Activated T-cell treated with anti-CD3 and anti-CD28 coated beads for 48 hours (primary cell): Measurements from ENCODE around the gene MTHFD2.
A peak's percentile ranks its signal among the peaks of the same experiment; 100 is the strongest.
"Not testable (repeated sequence)": the region's sequence is repeated elsewhere in the genome, so short reads cannot be mapped to it uniquely, and the experiment has no call there.

Experiments used
- DNase-seq: peaks from one replicate; pipeline ENCODE4 v3.0.0-alpha.2; 2020; ENCODE audit warnings: low read depth

Gene MTHFD2

GRCh38 chr2:74197049-74197448 is 1.4 kb upstream of the MTHFD2 start:
- DNase-seq, result no peak

DNA sequence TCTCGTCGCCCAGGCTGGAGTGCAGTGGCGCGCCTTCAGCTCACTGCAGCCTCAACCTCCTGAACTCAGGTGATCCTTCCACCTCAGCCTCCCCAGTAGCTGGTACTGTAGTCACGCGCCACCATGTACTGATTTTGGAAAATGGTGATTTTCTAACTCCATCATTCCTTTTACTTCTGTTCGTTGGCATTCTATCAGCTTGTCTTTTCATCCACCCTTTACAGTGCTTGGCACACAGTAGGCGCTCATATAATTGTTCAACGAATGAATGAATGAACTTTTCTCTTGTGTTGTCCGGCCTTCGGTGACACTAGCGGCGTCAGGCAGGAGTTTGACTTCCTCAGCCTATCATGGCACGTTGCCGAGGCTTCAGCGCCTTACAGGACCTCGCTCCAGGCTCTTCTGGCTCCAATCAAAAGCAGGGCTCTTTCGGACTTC is 373 bp upstream of the MTHFD2 start:
- no peak for DNase-seq

DNA sequence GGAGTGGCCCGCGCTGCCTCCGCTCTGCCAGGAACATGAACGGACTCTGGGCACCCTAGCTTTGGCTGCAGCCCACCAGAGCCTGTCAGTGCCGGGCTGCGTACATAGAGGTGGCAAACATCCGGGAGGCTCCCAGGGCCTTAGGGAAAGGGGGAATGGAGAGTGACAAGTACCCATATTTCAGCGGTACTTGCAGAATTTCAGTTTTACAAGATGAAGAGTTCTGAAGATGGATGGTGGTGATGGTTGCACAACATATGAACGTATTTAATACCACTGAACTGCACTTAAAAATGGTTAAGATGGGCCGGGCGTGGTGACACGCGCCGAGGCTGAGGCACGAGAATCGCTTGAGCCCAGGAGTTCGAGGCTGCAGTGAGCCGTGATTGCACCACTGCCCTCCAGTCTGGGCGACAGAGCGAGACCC is 873 bp downstream of the MTHFD2 start:
- DNase-seq, result no peak

DNA sequence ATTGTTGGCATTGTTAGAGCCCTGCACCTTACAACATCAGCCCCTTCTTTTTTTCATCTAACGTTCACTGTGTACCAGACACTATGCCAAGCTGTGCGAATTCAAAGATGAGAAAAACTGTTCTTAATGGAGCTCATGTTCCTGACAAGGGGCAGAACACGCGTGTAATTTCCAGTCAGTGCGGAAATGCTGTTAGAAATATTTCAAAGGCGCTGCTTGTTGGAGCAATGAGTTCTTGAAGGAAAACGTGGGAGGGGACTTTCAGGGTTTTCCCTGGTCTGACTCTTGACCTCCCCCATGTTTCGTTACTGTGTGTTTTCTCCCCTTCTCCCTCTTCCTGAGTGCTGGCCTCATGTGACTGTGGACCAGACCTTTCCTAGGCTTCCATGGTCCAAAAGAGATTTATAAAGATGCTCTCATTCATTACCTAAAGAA is 1.5 kb downstream of the MTHFD2 start:
- no peak for DNase-seq

DNA sequence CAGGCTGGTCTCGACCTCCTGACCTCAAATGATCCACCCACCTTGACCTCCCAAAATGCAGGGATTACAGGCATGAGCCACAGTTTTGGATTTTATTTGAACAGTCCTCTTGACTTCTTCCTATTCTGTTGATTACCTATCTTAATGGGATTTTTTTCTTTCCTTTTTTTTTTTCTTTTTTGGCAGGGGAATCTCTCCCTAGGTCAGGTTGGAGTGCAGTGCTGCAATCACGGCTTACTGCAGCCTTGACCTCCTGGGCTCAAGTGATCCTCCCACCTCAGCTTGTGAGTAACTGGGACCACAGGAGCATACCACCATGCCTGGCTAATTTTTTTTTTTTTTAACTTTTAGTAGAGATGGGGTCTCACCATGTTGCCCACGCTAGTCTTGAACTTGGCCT is 2.8 kb downstream of the MTHFD2 start:
- DNase-seq, result no peak

- DNase-seq, result no peak
Observed at GRCh38 chr2:74201596-74201995, 3.2 kb downstream of the MTHFD2 start.

- no peak for DNase-seq
Observed at GRCh38 chr2:74204436-74204835, 6.0 kb downstream of the MTHFD2 start.

GRCh38 chr2:74205113-74205512 is 6.7 kb downstream of the MTHFD2 start:
- no peak for DNase-seq

GRCh38 chr2:74205596-74205995 is 7.2 kb downstream of the MTHFD2 start:
- peak; percentile 28 for DNase-seq

GRCh38 chr2:74206180-74206688 is 7.8 kb downstream of the MTHFD2 start:
- peak; percentile 46 for DNase-seq

DNA sequence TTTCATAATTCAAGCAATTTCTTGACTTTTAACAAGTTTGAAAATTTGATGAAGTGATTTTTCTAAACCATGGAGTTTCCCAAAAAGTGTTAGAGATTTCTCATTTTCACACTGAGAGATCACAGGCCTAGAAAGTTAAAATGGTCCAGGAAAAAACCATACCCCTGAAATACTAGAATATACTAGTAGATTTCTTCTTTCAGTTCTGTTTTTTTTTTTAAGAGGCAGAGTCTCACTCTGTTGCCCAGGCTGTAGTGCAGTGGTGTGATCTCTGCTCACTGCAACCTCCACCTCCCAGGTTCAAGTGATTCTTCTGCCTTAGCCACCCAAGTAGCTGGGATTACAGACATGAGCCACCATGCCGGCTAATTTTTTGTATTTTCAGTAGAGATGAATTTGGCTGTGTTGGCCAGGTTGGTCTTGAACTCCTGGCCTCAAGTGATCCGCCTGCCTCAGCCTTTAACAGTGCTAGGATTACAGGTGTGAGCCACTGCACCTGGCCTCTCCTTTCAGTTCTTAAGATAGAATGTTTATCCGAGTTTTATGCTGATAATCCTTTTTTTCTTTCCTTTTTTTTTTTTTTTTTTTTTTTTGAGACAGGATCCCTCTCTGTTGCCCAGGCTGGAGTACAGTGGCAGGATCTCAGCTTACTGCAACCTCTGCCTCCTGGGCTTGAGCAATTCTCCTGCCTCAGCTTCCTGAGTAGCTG is 14.4 kb downstream of the MTHFD2 start:
- no peak for DNase-seq

DNA sequence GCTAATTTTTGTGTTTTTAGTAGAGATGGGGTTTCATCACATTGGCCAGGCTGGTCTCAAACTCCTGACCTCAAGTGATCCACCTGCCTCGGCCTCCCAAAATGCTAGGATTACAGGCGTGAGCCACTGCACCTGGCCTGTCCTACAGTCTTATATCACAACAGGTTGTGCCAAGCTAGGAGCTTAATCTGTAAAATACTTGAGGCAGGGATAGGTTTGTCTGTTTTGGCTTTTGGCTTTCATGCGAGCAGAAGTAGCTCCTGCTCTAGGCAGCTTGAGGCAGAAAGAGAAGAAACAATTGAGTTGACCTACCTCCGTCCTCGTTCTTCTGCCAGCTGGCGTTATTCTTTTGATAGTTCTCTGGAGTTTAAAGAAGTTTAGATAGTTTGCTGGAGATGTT is 17.4 kb downstream of the MTHFD2 start:
- not testable (repeated sequence) for DNase-seq

DNA sequence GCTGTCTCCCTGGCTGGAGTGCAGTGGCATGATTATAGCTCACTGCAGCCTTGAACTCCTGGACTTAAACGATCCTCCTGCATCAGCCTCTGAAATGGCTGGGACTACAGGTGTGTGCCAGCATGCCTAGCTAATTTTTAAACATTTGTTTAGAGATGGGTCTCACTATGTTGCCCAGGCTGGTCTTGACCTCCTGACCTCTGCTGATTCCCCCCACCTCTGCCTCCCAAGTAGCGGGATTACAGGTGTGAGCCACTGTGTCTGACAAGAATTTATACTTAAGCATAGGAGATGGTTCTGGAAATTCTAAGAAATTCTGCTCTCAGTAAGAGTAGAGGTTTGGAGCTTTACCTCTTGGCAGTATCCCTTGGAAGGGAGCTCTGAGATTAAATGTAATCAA is 18.2 kb downstream of the MTHFD2 start:
- DNase-seq, result no peak

DNA sequence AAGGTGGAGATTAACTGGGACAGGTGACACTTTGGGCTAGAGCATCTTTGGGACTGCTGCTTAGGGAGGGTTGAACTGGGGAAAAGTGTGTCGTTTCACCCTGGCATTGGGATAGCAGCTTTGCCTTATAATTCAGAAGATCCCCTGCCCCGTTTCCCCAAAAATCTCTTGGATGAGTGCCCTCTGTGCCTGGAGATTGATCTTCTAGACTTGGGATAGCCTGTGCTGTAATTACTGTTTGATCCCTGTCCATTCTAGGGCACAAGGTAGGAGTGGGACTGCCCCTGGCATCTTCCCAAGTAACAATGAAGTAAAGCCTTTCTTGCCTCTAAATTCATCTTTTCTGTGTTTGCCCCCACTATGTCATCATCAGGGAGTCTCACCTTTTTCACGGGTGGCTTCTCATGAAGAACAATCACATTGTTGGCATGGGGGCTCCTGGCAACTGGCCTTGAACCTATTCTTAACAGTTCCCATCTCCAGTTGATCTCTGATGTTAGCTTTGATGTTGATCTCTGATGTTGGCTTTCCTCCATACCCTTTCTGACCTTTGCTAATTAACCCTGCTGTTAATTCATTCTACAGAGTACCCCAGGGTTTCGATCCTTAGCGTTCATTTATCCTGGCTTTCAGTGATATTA is 21.6 kb downstream of the MTHFD2 start:
- no peak for DNase-seq

DNA sequence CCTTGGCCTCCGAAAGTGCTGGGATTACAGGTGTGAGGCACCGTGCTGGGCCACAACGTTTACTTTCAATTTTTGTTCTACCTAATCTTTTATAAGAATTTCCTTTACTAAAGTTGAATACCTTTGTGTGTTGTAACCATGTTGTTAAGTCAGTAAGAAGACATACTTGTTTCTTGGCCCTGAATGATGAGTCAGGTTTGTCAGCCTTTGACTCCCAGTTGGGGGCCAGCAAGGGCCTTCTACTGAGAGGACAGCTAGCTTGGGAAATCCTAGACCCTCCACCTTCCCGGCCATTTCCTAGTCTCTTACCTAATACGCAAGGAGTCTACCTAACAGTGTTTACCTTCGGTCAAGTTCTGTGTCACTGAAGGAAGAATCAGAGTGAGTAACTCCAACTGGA is 22.7 kb downstream of the MTHFD2 start:
- DNase-seq, result no peak

GRCh38 chr2:74221604-74222299 is 23.3 kb downstream of the MTHFD2 start:
- no peak for DNase-seq

DNA sequence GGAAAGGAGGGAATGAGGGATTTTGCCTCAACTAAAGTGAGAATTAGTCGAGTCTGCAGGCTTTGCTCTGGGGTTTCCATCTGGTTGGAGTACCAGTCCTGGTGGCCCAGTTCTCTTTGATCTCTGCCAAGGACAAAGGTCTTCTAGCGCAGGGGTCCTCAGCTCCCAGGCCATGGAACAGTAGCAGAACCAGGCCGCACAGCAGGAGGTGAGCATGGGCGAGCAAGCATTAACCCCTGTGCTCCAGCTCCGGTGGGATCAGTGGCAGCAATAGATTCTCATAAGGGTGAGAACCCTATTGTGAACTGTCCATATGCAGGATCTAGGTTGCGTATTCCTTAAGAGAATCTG is 23.9 kb downstream of the MTHFD2 start:
- DNase-seq, result no peak

DNA sequence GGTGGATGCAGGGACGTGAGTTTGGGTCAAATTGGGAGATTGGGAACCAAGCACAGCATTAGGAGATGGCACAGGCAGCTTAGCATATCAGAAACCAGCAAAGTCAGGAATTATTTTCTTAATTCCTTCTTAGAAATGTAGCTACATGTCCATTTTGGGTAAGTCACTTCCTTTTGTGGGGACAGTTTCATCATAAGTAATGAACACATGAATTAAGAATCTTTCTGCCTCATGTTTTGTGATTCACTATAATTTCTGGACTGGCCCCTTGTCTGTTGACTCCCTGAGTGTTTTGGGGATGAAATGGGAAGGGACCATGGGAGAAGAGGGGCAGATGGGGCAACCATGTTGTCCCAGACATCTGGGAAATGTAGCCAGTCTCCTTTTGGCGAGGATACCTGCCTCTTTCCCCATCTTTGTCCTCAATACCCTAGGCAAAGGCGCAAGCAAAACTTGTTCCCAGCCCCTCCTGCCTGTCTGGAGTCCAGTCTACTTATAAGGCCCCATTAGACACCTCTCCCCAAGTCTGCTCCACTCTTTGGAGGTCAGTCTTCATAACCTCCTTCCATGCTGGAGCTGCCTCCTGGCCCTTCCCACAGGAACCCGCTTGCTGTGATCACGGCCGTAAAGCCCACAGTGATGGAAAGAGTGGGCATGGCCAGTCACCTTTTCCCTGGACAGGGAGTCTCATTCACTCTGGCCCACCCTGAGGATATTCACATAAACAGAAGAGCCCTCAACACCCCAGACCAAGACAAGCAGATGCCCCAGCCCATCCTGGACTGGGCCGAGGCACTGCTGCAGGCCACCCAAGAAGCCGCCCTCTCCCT is 25.7 kb downstream of the MTHFD2 start:
- DNase-seq, result no peak

GRCh38 chr2:74225698-74226459 is 27.5 kb downstream of the MTHFD2 start:
- no peak for DNase-seq

DNA sequence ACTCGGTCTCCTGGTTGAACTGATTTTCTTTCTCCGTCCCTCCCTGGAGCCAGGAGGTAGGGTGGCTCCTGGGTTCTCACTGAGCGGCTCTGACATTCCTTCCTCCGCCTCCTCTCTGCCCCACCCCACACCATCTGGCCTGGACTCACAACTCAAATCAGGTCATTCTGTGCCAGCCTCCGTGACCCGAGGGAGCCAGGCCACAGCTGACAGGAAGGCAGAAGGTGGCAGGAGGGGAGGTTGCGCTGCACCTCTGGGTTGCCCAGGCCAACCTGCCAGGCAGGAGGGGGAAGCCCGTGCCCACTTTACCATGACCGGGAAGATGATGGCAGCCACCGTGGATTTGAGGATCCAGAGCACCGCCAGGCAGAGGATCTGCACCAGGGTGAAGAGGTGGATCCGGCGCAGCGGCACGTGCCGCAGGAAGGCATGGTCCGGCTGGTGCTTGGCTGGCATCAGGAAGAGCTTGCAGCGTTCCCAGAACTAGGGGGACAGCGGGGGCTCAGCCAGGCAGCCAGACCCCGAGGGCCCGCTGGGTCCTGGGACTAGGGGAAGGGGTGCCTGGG is 28.3 kb downstream of the MTHFD2 start:
- no peak for DNase-seq

DNA sequence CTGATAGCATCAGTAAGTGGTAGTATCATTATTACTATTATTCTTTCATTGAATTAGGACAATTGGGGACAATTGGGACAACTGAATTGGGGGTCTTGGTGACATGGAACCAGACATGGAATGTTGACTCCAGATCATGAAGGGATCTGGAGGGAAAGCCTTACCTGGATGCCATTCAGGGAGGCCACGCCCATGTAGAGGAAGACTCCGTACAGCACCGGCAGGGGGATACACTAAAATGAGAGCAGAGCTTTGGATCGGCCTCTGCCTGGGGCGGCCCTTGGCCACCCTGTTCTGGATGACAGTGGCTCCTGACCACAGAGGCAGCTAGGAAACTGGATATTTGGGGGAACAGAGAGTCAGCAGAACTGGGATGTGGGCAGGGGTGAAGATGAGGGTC is 29.2 kb downstream of the MTHFD2 start:
- DNase-seq, result no peak
